ENCODE measurements around the gene VPS26C. TPM values are rescaled to one million over a fixed set of nuclear protein-coding genes. Genes with fewer than 3 reads are reported as not detected.

The VPS26C gene
- polyA plus RNA-seq, 1 donor, result 33.6 TPM

- DNase-seq, result no peak
These were observed 2.3 kb downstream of the VPS26C start for GRCh38 chr21:37264808-37265207.

- DNase-seq, result no peak
These were observed 3.1 kb downstream of the VPS26C start for GRCh38 chr21:37263827-37264600.

DNA sequence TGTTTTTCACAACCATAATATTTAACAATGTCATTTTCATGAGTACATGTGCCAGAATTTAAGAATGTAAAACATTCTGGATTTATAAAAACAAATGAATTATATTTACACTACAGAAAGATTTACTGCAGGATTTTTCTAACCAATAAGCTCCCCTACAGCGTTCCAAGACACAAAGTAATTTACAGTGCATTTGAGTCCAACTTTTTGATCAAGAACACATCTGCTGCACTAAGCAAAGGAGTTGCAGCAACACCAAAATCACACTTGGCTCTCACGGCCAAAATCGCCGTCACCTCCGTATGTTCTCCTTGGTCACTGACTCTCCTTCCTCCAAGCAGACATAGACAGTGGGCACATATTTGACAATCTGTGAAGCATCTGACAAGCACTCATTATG is 7.7 kb downstream of the VPS26C start:
- DNase-seq, result no peak

- DNase-seq, result peak; percentile 64
These were observed 8.9 kb downstream of the VPS26C start for GRCh38 chr21:37257967-37258877.

GRCh38 chr21:37257511-37257966 is 9.6 kb downstream of the VPS26C start:
- peak; percentile 38 for DNase-seq

- no peak for DNase-seq
These were observed 13.1 kb downstream of the VPS26C start for GRCh38 chr21:37253991-37254390.

- DNase-seq, result no peak
These were observed 15.9 kb downstream of the VPS26C start for GRCh38 chr21:37251294-37251634.

DNA sequence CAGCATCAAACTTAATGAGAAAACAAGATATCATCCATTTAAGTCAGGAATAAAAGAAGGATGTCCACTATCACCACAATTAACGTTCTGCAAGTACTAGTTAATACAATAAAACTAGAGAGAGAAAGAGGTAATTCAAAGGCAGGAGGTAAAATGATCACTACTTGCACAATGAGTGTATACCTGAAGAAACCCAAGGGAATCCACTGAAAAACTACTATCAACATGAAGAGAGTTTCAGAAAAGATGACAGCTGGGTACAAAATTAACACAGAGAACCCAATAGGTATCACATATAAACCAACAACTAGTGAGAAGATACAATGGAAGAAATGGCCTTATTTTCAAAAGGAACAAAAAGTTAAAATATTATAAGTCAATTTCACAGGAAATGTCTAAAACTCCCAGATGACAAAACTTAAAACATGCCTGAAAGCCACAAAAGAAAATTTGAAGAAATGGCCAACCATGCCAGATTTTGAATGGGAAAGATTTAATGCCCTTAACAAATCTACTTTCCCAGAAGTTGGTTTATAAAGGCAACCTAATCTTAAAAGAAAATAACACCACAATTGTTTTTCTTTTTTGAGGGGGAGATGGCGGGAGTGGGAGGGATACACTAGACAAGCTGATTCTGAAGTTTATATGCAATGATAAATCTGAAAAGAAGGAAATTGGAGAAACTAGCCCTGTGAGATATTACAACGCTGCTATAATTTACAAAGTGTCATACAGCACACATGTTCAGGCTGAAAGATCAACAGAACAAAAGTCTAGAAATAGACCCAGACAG is 17.8 kb downstream of the VPS26C start:
- DNase-seq, result no peak

DNA sequence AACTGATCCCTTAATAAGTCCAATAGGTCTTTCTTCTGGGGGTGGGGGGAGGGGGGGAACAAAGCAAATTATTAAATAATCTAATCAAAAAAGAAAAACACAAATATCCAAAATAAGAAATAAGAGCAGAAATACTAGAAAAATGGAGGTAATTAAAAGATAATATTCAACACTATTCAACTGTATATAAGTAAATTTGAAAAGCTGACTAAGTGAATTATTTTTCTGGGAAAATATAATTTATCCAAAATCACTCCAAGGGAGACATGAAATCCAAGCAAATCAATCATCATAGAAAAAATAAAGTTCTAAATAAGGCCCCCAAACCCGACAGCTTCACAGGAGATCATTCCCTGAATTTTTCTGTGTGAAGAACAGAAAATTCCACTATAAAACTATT is 18.8 kb downstream of the VPS26C start:
- no peak for DNase-seq

- DNase-seq, result no peak
These were observed 22.0 kb downstream of the VPS26C start for GRCh38 chr21:37245151-37245550.

- no peak for DNase-seq
These were observed 22.5 kb downstream of the VPS26C start for GRCh38 chr21:37244501-37245095.

- no peak for DNase-seq
These were observed 23.2 kb downstream of the VPS26C start for GRCh38 chr21:37243961-37244360.

- DNase-seq, result no peak
These were observed 25.7 kb downstream of the VPS26C start for GRCh38 chr21:37241426-37241825.

GRCh38 chr21:37240978-37241377 is 26.2 kb downstream of the VPS26C start:
- DNase-seq, result no peak

DNA sequence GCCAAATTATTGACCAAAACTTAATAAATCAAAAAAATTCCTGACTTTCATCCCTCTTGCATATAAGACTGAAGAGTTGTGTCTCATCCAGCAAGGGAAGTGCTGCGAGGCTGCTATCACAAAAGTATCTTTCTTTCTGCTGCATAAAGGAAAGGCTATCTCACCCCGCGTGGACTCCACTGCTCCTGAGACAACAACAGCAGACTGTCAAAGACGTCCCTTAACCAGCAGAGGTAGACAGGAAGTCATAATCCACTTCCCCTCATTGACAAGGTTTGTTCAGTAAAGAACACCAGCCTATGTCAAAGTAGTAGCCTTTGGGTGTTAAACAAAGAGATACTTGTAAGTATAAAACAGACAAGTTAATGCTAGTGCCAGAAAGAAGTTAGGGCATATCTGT is 29.4 kb downstream of the VPS26C start:
- no peak for DNase-seq

DNA sequence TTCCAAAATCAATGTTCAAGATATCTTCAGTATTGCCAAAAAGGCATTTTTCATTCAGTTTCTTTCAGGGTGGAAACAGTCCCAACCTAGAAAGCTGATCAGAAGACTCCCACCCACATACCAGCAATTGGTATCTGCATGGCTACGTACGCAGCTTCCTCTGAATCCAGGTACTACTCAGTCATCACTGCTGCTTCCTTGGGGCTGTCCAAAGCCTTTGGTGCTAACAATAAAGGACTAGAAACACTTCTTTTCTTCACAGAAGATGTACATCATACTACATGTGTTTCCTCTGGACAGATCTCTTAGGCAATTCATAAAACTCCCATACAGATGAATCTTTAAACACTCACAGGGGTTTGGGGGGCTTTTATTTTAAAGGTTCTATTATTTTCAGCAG is 29.8 kb downstream of the VPS26C start:
- no peak for DNase-seq

GRCh38 chr21:37233551-37234146 is 33.5 kb downstream of the VPS26C start:
- DNase-seq, result no peak

- DNase-seq, result no peak
These were observed 34.7 kb downstream of the VPS26C start for GRCh38 chr21:37232274-37233018.

DNA sequence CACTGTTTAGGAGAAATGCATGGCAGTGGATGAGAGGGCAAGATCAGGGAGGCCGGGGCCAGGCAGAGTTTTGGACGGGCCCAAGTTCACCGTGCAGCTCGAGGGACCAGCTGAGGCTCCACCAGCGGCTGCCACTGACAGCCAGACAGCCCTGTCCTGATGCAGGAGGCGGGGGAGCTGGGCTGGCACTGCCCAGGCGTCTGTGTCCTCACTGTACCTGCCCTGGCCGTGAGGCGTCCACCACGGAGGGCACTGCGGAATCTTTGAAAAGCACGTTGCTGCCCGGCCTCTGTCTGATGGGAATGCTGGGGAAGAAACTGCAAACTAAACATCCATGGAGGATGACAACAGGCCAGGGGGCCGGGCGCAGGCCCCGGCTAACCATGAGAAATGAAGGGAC is 35.5 kb downstream of the VPS26C start:
- DNase-seq, result no peak

DNA sequence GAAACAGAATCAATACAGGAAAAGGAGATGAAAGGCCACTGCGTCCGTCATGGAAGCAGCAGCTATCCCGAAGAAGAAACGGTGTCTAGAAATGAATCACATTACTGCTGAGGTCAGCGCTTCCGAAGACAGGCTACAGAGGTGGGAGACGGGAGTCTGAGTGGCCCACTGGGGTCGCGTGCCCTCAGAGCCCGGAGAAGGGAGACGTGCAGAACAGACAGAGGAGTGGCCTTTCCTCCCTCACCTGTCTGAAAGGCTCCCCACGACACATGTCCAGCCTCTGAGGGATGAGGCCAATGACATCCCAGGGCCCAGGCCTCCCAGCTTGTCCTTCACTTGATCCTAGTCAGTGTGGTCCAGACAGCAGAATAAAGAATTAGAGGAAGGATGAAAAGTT is 35.9 kb downstream of the VPS26C start:
- no peak for DNase-seq

GRCh38 chr21:37230632-37231248 is 36.4 kb downstream of the VPS26C start:
- DNase-seq, result no peak

Data from hindlimb muscle (tissue), 1 donor.